Osteoblast (primary cell): ENCODE measurements around the gene FBRSL1. TPM values are rescaled to one million over a fixed set of nuclear protein-coding genes. Genes with fewer than 3 reads are reported as not detected.

Experiments used
- DNase-seq: peaks from one replicate; pipeline ENCODE4 v3.0.0; 2011; ENCODE audit warnings: low spot score, mixed read lengths; ENCODE audit not compliant: insufficient read length; ENCODE audit errors: missing footprints
- H2AFZ ChIP-seq: 2 replicates; pipeline ENCODE4 v1.6.0; 2011; ENCODE audit warnings: mild to moderate bottlenecking, low read length
- H3K27ac ChIP-seq: 2 replicates; pipeline ENCODE4 v1.5.1; 2011; ENCODE audit warnings: mild to moderate bottlenecking, low read depth, low read length, moderate library complexity
- H3K27me3 ChIP-seq: 2 replicates; pipeline ENCODE4 v1.6.0; 2012; ENCODE audit warnings: mild to moderate bottlenecking, control low read depth, inconsistent platforms, low read length, moderate library complexity; ENCODE audit not compliant: insufficient read depth
- H3K36me3 ChIP-seq: 2 replicates; pipeline ENCODE4 v1.5.1; 2011; ENCODE audit warnings: mild to moderate bottlenecking, low read length, control low read depth, moderate library complexity; ENCODE audit not compliant: insufficient read depth
- H3K4me1 ChIP-seq: 2 replicates; pipeline ENCODE4 v1.5.1; 2011; ENCODE audit warnings: mild to moderate bottlenecking, low read length, control low read depth, moderate library complexity; ENCODE audit not compliant: insufficient read depth
- H3K4me2 ChIP-seq: 2 replicates; pipeline ENCODE4 v1.6.0; 2011; ENCODE audit warnings: mild to moderate bottlenecking, low read length; ENCODE audit not compliant: insufficient read depth
- H3K4me3 ChIP-seq: fragments of 200-600 bp; sonication (generic); 3 replicates; pipeline ENCODE4 v1.5.1; 2012; ENCODE audit warnings: mild to moderate bottlenecking, low read length, inconsistent platforms; ENCODE audit not compliant: insufficient read depth
- H3K79me2 ChIP-seq: 2 replicates; pipeline ENCODE4 v1.6.0; 2012; ENCODE audit warnings: mild to moderate bottlenecking, low read length, control low read depth, inconsistent platforms; ENCODE audit not compliant: insufficient read depth
- H3K9me3 ChIP-seq: 2 replicates; pipeline ENCODE4 v1.5.1; 2011; ENCODE audit warnings: low read depth, low read length, control low read depth
- H4K20me1 ChIP-seq: 2 replicates; pipeline ENCODE4 v1.6.0; 2012; ENCODE audit warnings: mild to moderate bottlenecking, low read length, control low read depth; ENCODE audit not compliant: insufficient read depth
- CTCF ChIP-seq: IDR thresholded peaks from 2 replicates; pipeline ENCODE4 v1.5.1; 2011; ENCODE audit warnings: mild to moderate bottlenecking, low read depth, low read length, moderate library complexity; ENCODE audit errors: extremely low read depth
- total RNA-seq: library from RNA; depleted of rRNA; stranded (reverse); fragments of >200 nt; gene quantifications from 2 replicates; pipeline ENCODE4 v1.2.3, GENCODE V29; 2012

Gene FBRSL1
- total RNA-seq, 1 donor = 12.3 TPM

- Histone ChIP-seq H3K4me3 (no peak overlapping the region), H3K27me3 (peaks cover 18% of the 10 kb centered on the region), H3K4me1 (no peaks in the 10 kb centered on the region), H4K20me1 (peaks cover 8% of the 10 kb centered on the region), H3K36me3 (no peaks in the 10 kb centered on the region), H3K27ac (no peak overlapping the region), H3K9me3 (no peaks in the 10 kb centered on the region), H2AFZ (no peak overlapping the region), H3K79me2 (no peaks in the 10 kb centered on the region), H3K4me2 (no peak overlapping the region)
- TF ChIP-seq CTCF = no peak
- no peak for DNase-seq
These were observed 66.8 kb downstream of the FBRSL1 start for GRCh38 chr12:132556801-132557200.

DNA sequence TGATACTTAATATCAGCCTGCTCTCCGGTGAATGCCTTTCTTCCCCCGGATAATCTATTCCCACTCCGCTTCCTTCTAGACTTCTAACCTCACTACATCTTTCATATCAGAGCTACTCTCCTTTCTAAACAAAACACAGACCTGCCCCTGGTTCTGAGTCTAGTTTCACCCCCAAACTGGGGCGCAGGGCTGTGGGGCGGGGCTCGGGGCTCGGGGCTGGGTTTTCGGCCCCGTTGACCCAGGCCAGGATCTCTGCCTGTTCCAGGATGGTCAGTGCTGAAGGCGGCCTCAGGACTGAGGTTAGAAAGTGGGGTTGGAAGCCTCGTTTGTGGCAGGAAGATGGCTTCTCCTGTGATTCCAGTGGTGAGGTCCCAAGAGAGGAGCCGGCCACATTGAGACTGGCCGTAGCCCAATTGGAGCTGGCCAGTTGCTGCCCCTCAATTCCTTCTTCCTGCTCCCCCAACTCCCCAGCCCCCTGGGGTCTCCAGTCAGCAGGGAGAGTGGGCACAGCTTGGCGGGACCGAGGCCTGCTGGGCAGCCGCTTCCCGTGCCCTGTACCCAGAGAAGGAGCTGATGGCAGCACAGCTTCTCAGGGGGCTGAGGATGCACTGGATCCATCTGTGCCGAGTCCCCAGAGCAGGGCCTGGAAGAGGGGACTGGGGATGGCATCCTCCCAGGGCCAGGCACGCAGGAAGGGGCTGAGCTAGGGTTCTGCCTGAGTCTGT is 67.5 kb downstream of the FBRSL1 start:
- Histone ChIP-seq H3K27ac (no peak overlapping the region), H3K9me3 (no peaks in the 10 kb centered on the region), H3K4me2 (no peak overlapping the region), H3K4me1 (no peaks in the 10 kb centered on the region), H3K4me3 (no peak overlapping the region), H4K20me1 (peaks cover 12% of the 10 kb centered on the region), H3K36me3 (no peaks in the 10 kb centered on the region), H3K27me3 (peaks cover 18% of the 10 kb centered on the region), H3K79me2 (no peaks in the 10 kb centered on the region), H2AFZ (no peak overlapping the region)
- no peak for TF ChIP-seq CTCF
- no peak for DNase-seq

GRCh38 chr12:132558042-132558856 is 68.3 kb downstream of the FBRSL1 start:
- Histone ChIP-seq H3K9me3 (no peaks in the 10 kb centered on the region), H3K79me2 (no peaks in the 10 kb centered on the region), H3K27ac (no peak overlapping the region), H4K20me1 (peaks cover 12% of the 10 kb centered on the region), H3K4me3 (no peak overlapping the region), H3K36me3 (no peaks in the 10 kb centered on the region), H2AFZ (no peak overlapping the region), H3K4me1 (no peaks in the 10 kb centered on the region), H3K4me2 (no peak overlapping the region), H3K27me3 (peaks cover 18% of the 10 kb centered on the region)
- no peak for DNase-seq
- TF ChIP-seq CTCF = no peak
